Choroid plexus epithelial cell (primary cell): ENCODE results near the gene CCDC112.

Experiments used
- DNase-seq: peaks from one replicate; pipeline ENCODE4 v3.0.0-alpha.2; 2010; ENCODE audit warnings: low read depth
- H3K4me3 ChIP-seq: 2 replicates; pipeline ENCODE4 v1.5.1; 2011; ENCODE audit warnings: low read depth, mild to moderate bottlenecking, control low read depth, low read length, moderate library complexity
- TF ChIP-seq, protein P1 (sequence below): conservative IDR thresholded peaks from 2 replicates; pipeline ENCODE4 v1.5.1; 2011; ENCODE audit warnings: low read depth, mild to moderate bottlenecking, control low read depth, inconsistent platforms, low read length, moderate library complexity

The CCDC112 gene

DNA sequence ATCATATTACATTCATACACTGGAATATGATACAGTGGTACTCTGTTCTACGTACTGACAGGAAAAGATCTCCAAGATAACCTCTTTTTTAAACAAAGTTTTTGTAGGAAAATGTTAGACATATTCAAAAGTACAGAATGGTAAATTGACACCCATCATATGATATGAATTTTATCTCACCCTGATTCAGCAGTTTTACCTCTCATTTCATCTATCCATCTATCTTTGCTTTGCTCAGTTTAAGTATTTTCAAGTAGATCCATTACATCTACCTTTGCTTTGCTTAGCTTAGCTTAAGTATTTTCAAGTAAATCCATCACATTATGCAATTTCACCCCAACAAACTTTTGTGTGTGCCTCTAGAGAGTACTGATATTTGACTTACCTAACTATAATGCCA lies 14.3 kb downstream of the CCDC112 start:
- TF ChIP-seq, protein P1, sequence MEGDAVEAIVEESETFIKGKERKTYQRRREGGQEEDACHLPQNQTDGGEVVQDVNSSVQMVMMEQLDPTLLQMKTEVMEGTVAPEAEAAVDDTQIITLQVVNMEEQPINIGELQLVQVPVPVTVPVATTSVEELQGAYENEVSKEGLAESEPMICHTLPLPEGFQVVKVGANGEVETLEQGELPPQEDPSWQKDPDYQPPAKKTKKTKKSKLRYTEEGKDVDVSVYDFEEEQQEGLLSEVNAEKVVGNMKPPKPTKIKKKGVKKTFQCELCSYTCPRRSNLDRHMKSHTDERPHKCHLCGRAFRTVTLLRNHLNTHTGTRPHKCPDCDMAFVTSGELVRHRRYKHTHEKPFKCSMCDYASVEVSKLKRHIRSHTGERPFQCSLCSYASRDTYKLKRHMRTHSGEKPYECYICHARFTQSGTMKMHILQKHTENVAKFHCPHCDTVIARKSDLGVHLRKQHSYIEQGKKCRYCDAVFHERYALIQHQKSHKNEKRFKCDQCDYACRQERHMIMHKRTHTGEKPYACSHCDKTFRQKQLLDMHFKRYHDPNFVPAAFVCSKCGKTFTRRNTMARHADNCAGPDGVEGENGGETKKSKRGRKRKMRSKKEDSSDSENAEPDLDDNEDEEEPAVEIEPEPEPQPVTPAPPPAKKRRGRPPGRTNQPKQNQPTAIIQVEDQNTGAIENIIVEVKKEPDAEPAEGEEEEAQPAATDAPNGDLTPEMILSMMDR, result no peak
- no peak for DNase-seq
- no peak overlapping the region for H3K4me3 ChIP-seq

DNA sequence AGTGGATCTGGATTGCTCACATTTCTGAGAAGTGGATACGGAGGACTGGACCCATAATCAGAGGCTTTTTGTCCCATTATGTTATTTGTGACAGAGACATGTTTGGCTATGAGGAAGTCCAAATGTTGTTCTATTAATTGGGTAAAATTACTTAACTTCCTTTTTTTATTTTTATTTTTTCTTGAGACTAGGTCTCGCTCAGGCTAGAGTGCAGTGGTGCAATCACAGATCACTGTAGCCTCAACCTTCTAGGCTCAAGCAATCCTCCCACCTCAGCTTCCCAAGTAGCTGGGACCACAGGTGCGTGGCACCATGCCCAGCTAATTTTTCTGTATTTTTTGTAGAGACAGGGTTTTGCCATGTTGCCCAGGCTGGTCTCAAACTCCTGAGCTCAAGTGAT lies 21.9 kb downstream of the CCDC112 start:
- TF ChIP-seq, protein P1, result no peak
- H3K4me3 ChIP-seq, result no peak overlapping the region
- DNase-seq, result no peak

DNA sequence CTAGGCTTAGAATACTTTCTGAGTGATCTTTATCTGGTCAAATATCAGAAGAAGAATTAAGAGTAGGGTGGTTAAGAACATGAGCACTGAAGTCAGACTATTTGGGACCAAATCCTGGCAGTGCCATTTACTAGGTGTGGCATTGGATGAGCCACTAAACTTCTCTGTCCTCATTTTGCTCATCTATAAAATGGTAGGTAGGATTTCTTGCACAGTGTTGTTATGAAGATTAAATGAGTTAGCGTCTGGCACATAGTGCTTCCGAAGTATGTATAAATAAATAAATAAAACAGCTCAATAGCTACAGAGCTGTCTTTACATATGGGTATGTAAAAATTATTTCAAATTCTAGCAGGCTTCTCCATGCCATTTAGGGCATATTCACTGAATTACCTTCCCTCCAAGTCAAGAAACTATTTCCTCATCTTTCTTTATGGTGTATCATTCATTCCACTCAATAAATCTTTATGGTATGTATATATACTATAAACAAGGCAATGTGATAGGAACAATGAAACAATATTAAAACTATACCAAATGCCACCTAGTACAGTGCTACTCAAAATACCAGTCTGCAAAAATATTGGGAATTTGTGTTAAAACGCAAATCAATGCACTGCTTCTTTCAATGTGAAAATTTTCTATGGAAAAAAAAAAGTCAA lies 24.0 kb downstream of the CCDC112 start:
- DNase-seq, result no peak
- TF ChIP-seq, protein P1, result no peak
- no peak overlapping the region for H3K4me3 ChIP-seq

DNA sequence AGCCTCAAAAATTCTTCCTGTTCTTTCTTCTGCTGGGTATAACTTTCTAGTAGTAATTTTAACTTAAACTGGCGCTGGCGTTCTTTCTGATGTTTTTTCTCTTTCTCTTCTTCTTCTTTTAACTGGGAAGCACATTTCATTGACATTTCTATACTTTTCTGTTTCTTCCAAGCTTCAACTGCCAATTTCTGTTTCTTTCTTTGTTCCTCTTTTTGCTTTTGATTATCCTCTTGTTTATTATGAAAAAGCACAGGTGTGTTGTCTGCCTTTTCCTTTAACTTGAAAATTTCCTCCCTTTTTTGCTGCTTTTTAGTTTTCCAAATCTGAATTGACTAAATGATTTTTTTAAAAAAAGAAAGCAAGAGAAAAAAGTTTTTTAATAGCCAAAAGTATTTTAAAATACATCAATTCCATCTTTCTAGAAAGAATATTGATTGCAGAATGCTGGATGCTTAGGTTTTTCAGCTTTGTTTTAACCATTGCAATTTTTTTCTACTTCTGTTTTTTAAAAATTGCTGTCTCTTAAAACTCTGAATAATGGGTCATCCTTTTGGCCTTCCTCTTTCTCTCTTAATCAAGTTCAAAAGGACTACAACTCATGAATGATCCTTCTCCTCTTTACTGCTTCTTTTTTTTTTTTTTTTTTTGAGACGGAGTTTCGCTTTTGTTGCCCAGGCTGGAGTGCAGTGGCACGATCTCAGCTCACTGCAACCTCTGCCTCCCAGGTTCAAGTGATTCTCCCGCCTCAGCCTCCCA lies 25.0 kb downstream of the CCDC112 start:
- H3K4me3 ChIP-seq, result no peak overlapping the region
- TF ChIP-seq, protein P1, result no peak
- no peak for DNase-seq

DNA sequence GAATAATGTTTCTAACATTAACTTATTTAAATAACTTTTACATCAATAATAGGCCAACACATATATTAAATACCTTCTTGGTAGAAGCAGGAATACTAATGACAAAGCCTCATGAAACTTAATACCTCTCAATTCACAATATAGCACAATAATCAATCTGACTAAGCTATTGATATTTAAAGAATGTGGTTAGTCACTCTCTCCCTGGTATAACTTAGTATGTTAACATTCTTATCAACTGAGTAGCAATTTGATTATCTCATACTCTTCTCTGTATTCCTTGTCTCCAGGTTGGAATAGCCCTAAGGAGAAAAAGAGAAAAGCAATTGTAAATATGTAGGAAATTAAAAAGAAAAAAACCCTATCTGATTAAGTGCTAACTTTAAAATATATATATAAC lies 28.8 kb downstream of the CCDC112 start:
- DNase-seq, result peak; percentile 28
- TF ChIP-seq, protein P1, result no peak
- no peak overlapping the region for H3K4me3 ChIP-seq

DNA sequence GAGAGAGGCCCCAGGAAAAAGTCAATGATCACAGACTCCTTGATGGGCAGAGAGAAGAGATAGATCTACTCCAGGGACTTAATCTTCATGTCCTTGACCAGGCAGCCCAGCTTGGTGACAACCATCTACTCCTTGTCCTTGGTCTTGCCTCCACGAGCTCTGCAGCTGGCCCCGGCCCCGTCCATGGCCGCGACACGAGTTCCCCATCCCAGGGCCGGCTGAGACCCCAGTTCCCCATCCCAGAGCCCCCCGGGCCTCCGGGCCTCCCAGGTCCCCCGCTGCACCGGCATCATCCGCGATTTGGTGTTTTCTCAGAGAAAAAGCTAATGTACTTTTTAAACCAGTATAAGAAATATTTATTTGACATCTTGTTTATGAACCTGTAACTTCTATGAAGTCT lies 31.2 kb downstream of the CCDC112 start:
- TF ChIP-seq, protein P1, result no peak
- DNase-seq, result no peak
- H3K4me3 ChIP-seq, result no peak overlapping the region

DNA sequence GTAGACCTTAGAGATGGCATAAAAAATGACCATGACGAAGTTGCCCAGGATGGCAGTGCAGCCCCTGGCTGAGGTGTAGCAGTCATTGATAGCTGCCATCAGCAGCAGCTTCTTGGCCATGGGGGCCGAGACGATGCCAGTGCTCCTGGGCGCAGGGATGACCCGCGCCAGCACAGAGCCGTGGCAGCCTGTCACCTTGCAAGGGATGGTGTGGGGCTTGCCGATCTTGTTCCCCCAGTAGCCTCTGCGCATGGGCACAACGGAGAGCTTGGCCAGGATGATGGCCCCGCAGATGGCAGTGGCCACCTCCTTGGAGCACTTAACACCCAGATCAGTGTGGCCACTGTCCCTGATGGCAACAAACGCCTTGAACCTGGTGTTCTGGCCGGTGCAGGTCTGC lies 31.7 kb downstream of the CCDC112 start:
- H3K4me3 ChIP-seq, result no peak overlapping the region
- DNase-seq, result no peak
- TF ChIP-seq, protein P1, result no peak
